ENCODE results near the gene RNF144A. TPM values are rescaled to one million over a fixed set of nuclear protein-coding genes. Genes with fewer than 3 reads are reported as not detected.

RNF144A gene
- total and polyA plus RNA-seq, 2 experiments from 2014 or later, result 0.60 to 3.5 TPM

GRCh38 chr2:6947929-6948676 is 30.9 kb downstream of the RNF144A start:
- no peak overlapping the region for H3K27ac ChIP-seq
- no peaks in the 10 kb centered on the region for H3K79me2 ChIP-seq (ENCODE audit: insufficient read depth)
- in situ Hi-C loops (cut with MboI), result no loop called here
- H3K27me3 ChIP-seq (replicated peaks; ENCODE audit: insufficient read depth), result peaks cover 16% of the 10 kb centered on the region; the same call in 1 of the 2 replicates
- no peak overlapping the region for H3K4me3 ChIP-seq
- no peak for TF ChIP-seq EZH2phosphoT487 (IDR thresholded peaks at IDR 0.05; ENCODE audit: insufficient read depth, low read depth)
- no peak for TF ChIP-seq EZH2 (IDR thresholded peaks at IDR 0.05; ENCODE audit: insufficient read depth, poor library complexity, severe bottlenecking)
- no peak overlapping the region for H2AFZ ChIP-seq
- 94 to 96% methylated on average over 6 of the region's 6 CpGs for WGBS, 2 experiments (ENCODE audit: low coverage in 1 of 2, low lambda C conversion rate in 2 of 2, missing lambda C conversion rate in 2 of 2)
- no peak for DNase-seq
- peaks cover 13% of the 10 kb centered on the region; the same call in 1 of the 2 replicates for H3K4me1 ChIP-seq (ENCODE audit: insufficient read depth)
- H3K4me2 ChIP-seq (ENCODE audit: unreplicated experiment), result no peak overlapping the region
- peaks cover 6% of the 10 kb centered on the region; the same call in 1 of the 2 replicates for H3F3A ChIP-seq (ENCODE audit: insufficient read depth)
- H4K20me1 ChIP-seq (ENCODE audit: insufficient read depth), result no peaks in the 10 kb centered on the region
- H3K9ac ChIP-seq, result no peak overlapping the region
- H3K36me3 ChIP-seq (ENCODE audit: low read depth), result no peaks in the 10 kb centered on the region
- no peaks in the 10 kb centered on the region for H3K9me3 ChIP-seq (ENCODE audit: low read depth)
- H3K9me2 ChIP-seq (ENCODE audit: insufficient read depth), result no peaks in the 10 kb centered on the region

- TF ChIP-seq EZH2phosphoT487 (IDR thresholded peaks at IDR 0.05; ENCODE audit: insufficient read depth, low read depth) (no peak), EZH2 (IDR thresholded peaks at IDR 0.05; ENCODE audit: insufficient read depth, poor library complexity, severe bottlenecking) (no peak)
- in situ Hi-C loops (cut with MboI), result no loop called here
- Histone ChIP-seq H3K27me3 (replicated peaks; ENCODE audit: insufficient read depth) (peaks cover 16% of the 10 kb centered on the region; the same call in 1 of the 2 replicates), H3K9me3 (ENCODE audit: low read depth) (no peaks in the 10 kb centered on the region), H3K9ac (no peak overlapping the region), H3K79me2 (ENCODE audit: insufficient read depth) (no peaks in the 10 kb centered on the region), H4K20me1 (ENCODE audit: insufficient read depth) (no peaks in the 10 kb centered on the region), H3K4me3 (no peak overlapping the region), H3K4me1 (ENCODE audit: insufficient read depth) (peaks cover 13% of the 10 kb centered on the region; the same call in 1 of the 2 replicates), H3K9me2 (ENCODE audit: insufficient read depth) (no peaks in the 10 kb centered on the region), H3K36me3 (ENCODE audit: low read depth) (no peaks in the 10 kb centered on the region), H3K27ac (no peak overlapping the region), H3K4me2 (ENCODE audit: unreplicated experiment) (no peak overlapping the region), H2AFZ (no peak overlapping the region), H3F3A (ENCODE audit: insufficient read depth) (peaks cover 6% of the 10 kb centered on the region; the same call in 1 of the 2 replicates)
- peak; percentile 24 for DNase-seq
- 70 to 78% methylated on average over 6 of the region's 6 CpGs for WGBS, 2 experiments (ENCODE audit: low coverage in 1 of 2, low lambda C conversion rate in 2 of 2, missing lambda C conversion rate in 2 of 2)
Observed at GRCh38 chr2:6948677-6949351, 31.6 kb downstream of the RNF144A start.

- TF ChIP-seq EZH2 (IDR thresholded peaks at IDR 0.05; ENCODE audit: insufficient read depth, poor library complexity, severe bottlenecking) (no peak), EZH2phosphoT487 (IDR thresholded peaks at IDR 0.05; ENCODE audit: insufficient read depth, low read depth) (no peak)
- Histone ChIP-seq H3K36me3 (ENCODE audit: low read depth) (no peaks in the 10 kb centered on the region), H3F3A (ENCODE audit: insufficient read depth) (peaks cover 6% of the 10 kb centered on the region; the same call in 1 of the 2 replicates), H3K9me3 (ENCODE audit: low read depth) (no peaks in the 10 kb centered on the region), H3K9me2 (ENCODE audit: insufficient read depth) (no peaks in the 10 kb centered on the region), H3K4me3 (no peak overlapping the region), H3K79me2 (ENCODE audit: insufficient read depth) (no peaks in the 10 kb centered on the region), H3K4me1 (ENCODE audit: insufficient read depth) (peaks cover 20% of the 10 kb centered on the region; the same call in 1 of the 2 replicates), H3K9ac (no peak overlapping the region), H4K20me1 (ENCODE audit: insufficient read depth) (no peaks in the 10 kb centered on the region), H3K27ac (no peak overlapping the region), H2AFZ (no peak overlapping the region), H3K27me3 (replicated peaks; ENCODE audit: insufficient read depth) (0 out of 2 replicates have a peak, but pooled peaks cover 9% of the 10 kb centered on the region), H3K4me2 (ENCODE audit: unreplicated experiment) (no peak overlapping the region)
- WGBS, 2 experiments (ENCODE audit: low coverage in 1 of 2, low lambda C conversion rate in 2 of 2, missing lambda C conversion rate in 2 of 2), result 95 to 98% methylated on average over 1 of the region's 1 CpG
- in situ Hi-C loops (cut with MboI), result no loop called here
- DNase-seq, result no peak
Observed at GRCh38 chr2:6951046-6951445, 33.8 kb downstream of the RNF144A start.

GRCh38 chr2:6952101-6952500 is 34.9 kb downstream of the RNF144A start:
- Histone ChIP-seq H2AFZ (no peak overlapping the region), H3K9ac (no peak overlapping the region), H3K9me2 (ENCODE audit: insufficient read depth) (no peaks in the 10 kb centered on the region), H4K20me1 (ENCODE audit: insufficient read depth) (no peaks in the 10 kb centered on the region), H3K4me1 (ENCODE audit: insufficient read depth) (peaks cover 16% of the 10 kb centered on the region; the same call in 1 of the 2 replicates), H3K9me3 (ENCODE audit: low read depth) (no peaks in the 10 kb centered on the region), H3K4me2 (ENCODE audit: unreplicated experiment) (peak overlapping the region; percentile 41), H3K27me3 (replicated peaks; ENCODE audit: insufficient read depth) (0 out of 2 replicates have a peak, but pooled peaks cover 9% of the 10 kb centered on the region), H3F3A (ENCODE audit: insufficient read depth) (peaks cover 6% of the 10 kb centered on the region; the same call in 1 of the 2 replicates), H3K4me3 (no peak overlapping the region), H3K36me3 (ENCODE audit: low read depth) (no peaks in the 10 kb centered on the region), H3K79me2 (ENCODE audit: insufficient read depth) (no peaks in the 10 kb centered on the region), H3K27ac (no peak overlapping the region)
- TF ChIP-seq EZH2 (IDR thresholded peaks at IDR 0.05; ENCODE audit: insufficient read depth, poor library complexity, severe bottlenecking) (no peak), EZH2phosphoT487 (IDR thresholded peaks at IDR 0.05; ENCODE audit: insufficient read depth, low read depth) (no peak)
- in situ Hi-C loops (cut with MboI), result no loop called here
- WGBS, 2 experiments (ENCODE audit: low coverage in 1 of 2, low lambda C conversion rate in 2 of 2, missing lambda C conversion rate in 2 of 2), result 21 to 26% methylated on average over 3 of the region's 3 CpGs
- DNase-seq, result peak; percentile 57
